ENCODE measurements around the gene EIF3M. TPM values are rescaled to one million over a fixed set of nuclear protein-coding genes. Genes with fewer than 3 reads are reported as not detected.
"Not testable (repeated sequence)": the region's sequence is repeated elsewhere in the genome, so short reads cannot be mapped to it uniquely, and the experiment has no call there.

EIF3M gene
- total and polyA plus RNA-seq, 2 of the 8 experiments (the other 6 are each of a cell fraction or from before 2014, with no cell fraction given) = 302 to 444 TPM

- H3K9me3 ChIP-seq (ENCODE audit: insufficient read depth in 2 of 2, low read depth in 1 of 2, low read length in 1 of 2); H3K14ac ChIP-seq (ENCODE audit: insufficient read length); H2AK5ac ChIP-seq (ENCODE audit: low read depth, low read length); H4K8ac ChIP-seq (ENCODE audit: extremely low read depth, insufficient read depth, low read length); H3K4me2 ChIP-seq (ENCODE audit: insufficient read depth in 1 of 2, low read depth in 2 of 2, low read length in 2 of 2); H3K79me1 ChIP-seq (ENCODE audit: low read depth, low read length); H3K4me1 ChIP-seq (replicated peaks in 1 of 4; ENCODE audit: control insufficient read depth in 3 of 4, insufficient read depth in 4 of 4, low read length in 3 of 4); DNase-seq (ENCODE audit: low read depth in 1 of 2, low spot score in 2 of 2); H2BK120ac ChIP-seq (replicated peaks; ENCODE audit: low read depth, low read length); H4K5ac ChIP-seq (ENCODE audit: insufficient read length, low read depth, low read length); H3K23ac ChIP-seq (ENCODE audit: insufficient read length); H3K9ac ChIP-seq (replicated peaks in 1 of 4; ENCODE audit: extremely low read depth in 1 of 4, low read depth in 3 of 4, low read length in 3 of 4); H3K79me2 ChIP-seq (ENCODE audit: control insufficient read depth in 1 of 2, insufficient read depth in 2 of 2, low read length in 2 of 2); H3K56ac ChIP-seq (replicated peaks; ENCODE audit: insufficient read length, low read depth, low read length); H3K23me2 ChIP-seq (ENCODE audit: low read depth, low read length); H3K27ac ChIP-seq (ENCODE audit: low read depth, low read length); FAIRE-seq; H3K18ac ChIP-seq (ENCODE audit: extremely low read depth, low read length); CTCF ChIA-PET (ENCODE audit: partially characterized antibody); H3K27me3 ChIP-seq (replicated peaks in 1 of 4; ENCODE audit: control insufficient read depth in 3 of 4, extremely low read depth in 1 of 4, insufficient read depth in 3 of 4, low read length in 3 of 4); H2AFZ ChIP-seq (ENCODE audit: low read length); H4K20me1 ChIP-seq (replicated peaks in 1 of 2; ENCODE audit: control insufficient read depth in 1 of 2, insufficient read depth in 2 of 2, low read length in 2 of 2); H2BK5ac ChIP-seq (ENCODE audit: low read depth, low read length); H3K4me3 ChIP-seq (ENCODE audit: extremely low read depth in 1 of 4, insufficient read depth in 2 of 4, low read depth in 3 of 4, low read length in 4 of 4); H2BK12ac ChIP-seq (ENCODE audit: low read depth, low read length); H2BK20ac ChIP-seq (ENCODE audit: low read length); H4K91ac ChIP-seq (replicated peaks; ENCODE audit: insufficient read length, low read length); H3K4ac ChIP-seq (replicated peaks; ENCODE audit: insufficient read length, low read depth, low read length); H2BK15ac ChIP-seq (ENCODE audit: low read length): not testable (repeated sequence)
- 96% methylated on average over 13 of the region's 14 CpGs; no CpG with 5 or more reads in 1 of the 2 experiments for WGBS, 2 experiments (ENCODE audit: extremely low coverage in 1 of 2, insufficient coverage in 1 of 2, insufficient read length in 1 of 2, insufficient replicate concordance in 2 of 2, low coverage in 1 of 2, low lambda C conversion rate in 2 of 2, missing lambda C conversion rate in 1 of 2)
- peaks cover 16 to 96% (median 54%) of the 10 kb centered on the region in 4 experiments for H3K36me3 ChIP-seq (ENCODE audit: control insufficient read depth in 2 of 4, insufficient read depth in 4 of 4, low read length in 3 of 4)
- POLR2A ChIA-PET (ENCODE audit: partially characterized antibody) = interaction anchor here (1.8 kb wide), 1 partner anchor 9 kb away, joined by 7 read pairs; no protein-coding TSS in a partner anchor
Measured at GRCh38 chr11:32596114-32596513, 12.5 kb downstream of the EIF3M start.

Data from H1 (cell line).